HS-27A (cell line): ENCODE data around the gene HES2.
"Not testable (repeated sequence)": the region's sequence is repeated elsewhere in the genome, so short reads cannot be mapped to it uniquely, and the experiment has no call there.

Experiments used
- DNase-seq: peaks from one replicate; pipeline ENCODE4 v3.0.0-alpha.2; 2012; ENCODE audit warnings: low read depth, missing footprints

The HES2 gene

GRCh38 chr1:6453895-6454855, 34.5 kb upstream of the HES2 start:
- not testable (repeated sequence) for DNase-seq

GRCh38 chr1:6450943-6451373, 31.2 kb upstream of the HES2 start:
- DNase-seq, result no peak

GRCh38 chr1:6450486-6450885, 30.8 kb upstream of the HES2 start:
- not testable (repeated sequence) for DNase-seq

- DNase-seq, result no peak
Observed at GRCh38 chr1:6450005-6450450, 30.3 kb upstream of the HES2 start.

- no peak for DNase-seq
Observed at GRCh38 chr1:6448749-6449631, 29.3 kb upstream of the HES2 start.

- DNase-seq, result no peak
Observed at GRCh38 chr1:6447818-6448748, 28.4 kb upstream of the HES2 start.

GRCh38 chr1:6447016-6447817, 27.5 kb upstream of the HES2 start:
- no peak for DNase-seq

- DNase-seq, result no peak
Observed at GRCh38 chr1:6446665-6447015, 26.9 kb upstream of the HES2 start.

GRCh38 chr1:6445929-6446328, 26.2 kb upstream of the HES2 start:
- not testable (repeated sequence) for DNase-seq

- DNase-seq, result no peak
Observed at GRCh38 chr1:6445062-6445763, 25.5 kb upstream of the HES2 start.

- DNase-seq, result no peak
Observed at GRCh38 chr1:6444377-6444776, 24.7 kb upstream of the HES2 start.

GRCh38 chr1:6443339-6444115, 23.8 kb upstream of the HES2 start:
- no peak for DNase-seq

- no peak for DNase-seq
Observed at GRCh38 chr1:6441586-6441985, 21.9 kb upstream of the HES2 start.

- no peak for DNase-seq
Observed at GRCh38 chr1:6440198-6441126, 20.7 kb upstream of the HES2 start.

GRCh38 chr1:6438047-6438525, 18.4 kb upstream of the HES2 start:
- DNase-seq, result no peak

- DNase-seq, result not testable (repeated sequence)
Observed at GRCh38 chr1:6437012-6437700, 17.4 kb upstream of the HES2 start.

- DNase-seq, result not testable (repeated sequence)
Observed at GRCh38 chr1:6436277-6436676, 16.6 kb upstream of the HES2 start.
